DND-41 (cell line): Measurements from ENCODE around the gene HLCS.

Source experiments
- EZH2 ChIP-seq: IDR thresholded peaks from 3 replicates; pipeline ENCODE4 v1.6.1; 2012; ENCODE audit warnings: borderline replicate concordance, low read depth, mild to moderate bottlenecking, moderate library complexity, low read length, inconsistent platforms; ENCODE audit not compliant: severe bottlenecking
- TF ChIP-seq, protein P1 (sequence below): IDR thresholded peaks from 2 replicates; pipeline ENCODE4 v1.5.1; 2012; ENCODE audit warnings: borderline replicate concordance, low read length, moderate library complexity, mild to moderate bottlenecking; ENCODE audit not compliant: poor library complexity, severe bottlenecking; ENCODE audit errors: extremely low read depth

DNA sequence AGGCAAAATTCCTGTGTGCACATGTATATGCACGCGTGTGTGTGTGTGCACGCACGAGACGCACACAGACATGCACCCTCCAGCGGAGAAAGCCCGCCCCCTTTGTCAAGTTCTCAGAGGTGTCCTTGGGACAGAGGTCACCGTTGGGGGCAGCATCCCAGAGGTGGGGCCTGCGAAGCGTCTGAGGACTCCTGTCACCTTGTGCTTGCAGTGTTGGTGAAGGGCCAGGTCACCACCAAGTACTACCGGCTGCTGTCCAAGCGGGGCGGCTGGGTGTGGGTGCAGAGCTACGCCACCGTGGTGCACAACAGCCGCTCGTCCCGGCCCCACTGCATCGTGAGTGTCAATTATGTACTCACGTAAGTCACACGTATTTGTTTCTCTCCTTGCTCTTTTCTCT lies 225.0 kb downstream of the HLCS start:
- TF ChIP-seq, protein P1, sequence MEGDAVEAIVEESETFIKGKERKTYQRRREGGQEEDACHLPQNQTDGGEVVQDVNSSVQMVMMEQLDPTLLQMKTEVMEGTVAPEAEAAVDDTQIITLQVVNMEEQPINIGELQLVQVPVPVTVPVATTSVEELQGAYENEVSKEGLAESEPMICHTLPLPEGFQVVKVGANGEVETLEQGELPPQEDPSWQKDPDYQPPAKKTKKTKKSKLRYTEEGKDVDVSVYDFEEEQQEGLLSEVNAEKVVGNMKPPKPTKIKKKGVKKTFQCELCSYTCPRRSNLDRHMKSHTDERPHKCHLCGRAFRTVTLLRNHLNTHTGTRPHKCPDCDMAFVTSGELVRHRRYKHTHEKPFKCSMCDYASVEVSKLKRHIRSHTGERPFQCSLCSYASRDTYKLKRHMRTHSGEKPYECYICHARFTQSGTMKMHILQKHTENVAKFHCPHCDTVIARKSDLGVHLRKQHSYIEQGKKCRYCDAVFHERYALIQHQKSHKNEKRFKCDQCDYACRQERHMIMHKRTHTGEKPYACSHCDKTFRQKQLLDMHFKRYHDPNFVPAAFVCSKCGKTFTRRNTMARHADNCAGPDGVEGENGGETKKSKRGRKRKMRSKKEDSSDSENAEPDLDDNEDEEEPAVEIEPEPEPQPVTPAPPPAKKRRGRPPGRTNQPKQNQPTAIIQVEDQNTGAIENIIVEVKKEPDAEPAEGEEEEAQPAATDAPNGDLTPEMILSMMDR, result no peak
- TF ChIP-seq EZH2, result no peak
